Activated CD8-positive, alpha-beta memory T cell treated with anti-CD3 and anti-CD28 coated beads for 36 hours (primary cell): ENCODE measurements around the gene NANOGP8. TPM values are rescaled to one million over a fixed set of nuclear protein-coding genes. Genes with fewer than 3 reads are reported as not detected.

ENCODE experiments used
- total RNA-seq, 2 experiments: library from RNA; stranded (reverse); gene quantifications; one replicate each; pipeline ENCODE4 v1.2.3, GENCODE V29; 2021

The NANOGP8 gene
- total RNA-seq, 2 experiments from 2014 or later = not detected

Other genes with a start within 250 kb of the NANOGP8 start
- gene AQR, start 115.6 kb downstream of the NANOGP8 start, total RNA-seq = 10 to 100 TPM; 38.8 to 39.6 TPM
- gene ZNF770, start 97.0 kb downstream of the NANOGP8 start, total RNA-seq = 10 to 100 TPM; 62.9 to 65.8 TPM